CD8-positive, alpha-beta memory T cell (primary cell): ENCODE results near the gene DTNB. TPM values are rescaled to one million over a fixed set of nuclear protein-coding genes. Genes with fewer than 3 reads are reported as not detected.
"Not testable (repeated sequence)": the region's sequence is repeated elsewhere in the genome, so short reads cannot be mapped to it uniquely, and the experiment has no call there.

Source experiments
- CTCF ChIA-PET: fragments of 350-600 bp; sonication (Branson Sonifier 250); formaldehyde crosslinking; loops from one replicate; lab custom pipeline; 2021; ENCODE audit warnings: antibody characterized with exemption; lab: Charles Lee
- POLR2A ChIA-PET: fragments of 350-600 bp; sonication (Branson Sonifier 250); formaldehyde crosslinking; loops from one replicate; lab custom pipeline; 2021; ENCODE audit warnings: antibody characterized with exemption; lab: Charles Lee
- DNase-seq, 5 donors: peaks; one replicate each; pipeline versions ENCODE4 v3.0.0 to v3.0.0-alpha.2; 2020 to 2022; ENCODE audit warnings: mixed read lengths in 1 of 5
- H3K27ac ChIP-seq: one replicate; pipeline ENCODE4 v1.7.0; 2013; ENCODE audit warnings: low read depth, mild to moderate bottlenecking, low read length, moderate library complexity
- H3K27me3 ChIP-seq: 2 replicates; pipeline ENCODE4 v1.7.0; 2013; ENCODE audit warnings: low read length, mild to moderate bottlenecking; ENCODE audit not compliant: insufficient read depth, poor library complexity, severe bottlenecking
- H3K36me3 ChIP-seq: 2 replicates; pipeline ENCODE4 v1.7.0; 2013; ENCODE audit warnings: mild to moderate bottlenecking, low read length, moderate library complexity; ENCODE audit not compliant: insufficient read depth
- H3K4me1 ChIP-seq: 2 replicates; pipeline ENCODE4 v1.7.0; 2013; ENCODE audit warnings: mild to moderate bottlenecking, low read length, moderate library complexity; ENCODE audit not compliant: insufficient read depth
- H3K4me3 ChIP-seq: 2 replicates; pipeline ENCODE4 v1.7.0; 2013; ENCODE audit warnings: mild to moderate bottlenecking, low read length
- H3K9me3 ChIP-seq: 2 replicates; pipeline ENCODE4 v1.7.0; 2013; ENCODE audit warnings: mild to moderate bottlenecking, low read length
- H3K27ac Mint-ChIP-seq, 8 donors: one replicate each; pipeline ENCODE4 v1.8.0; 2020 to 2021; ENCODE audit warnings: mixed read lengths in 8 of 8, mild to moderate bottlenecking in 6 of 8, inconsistent platforms in 3 of 8, moderate library complexity in 3 of 8
- H3K27me3 Mint-ChIP-seq, 2 donors: one replicate each; pipeline ENCODE4 v1.8.0; 2020 to 2021; ENCODE audit warnings: mixed read lengths in 2 of 2, mild to moderate bottlenecking in 1 of 2, moderate library complexity in 1 of 2
- H3K36me3 Mint-ChIP-seq, 3 donors: one replicate each; pipeline ENCODE4 v1.8.0; 2020 to 2021; ENCODE audit warnings: mixed read lengths in 3 of 3, inconsistent platforms in 1 of 3, mild to moderate bottlenecking in 1 of 3
- H3K4me1 Mint-ChIP-seq, 3 donors: one replicate each; pipeline ENCODE4 v1.8.0; 2020 to 2021; ENCODE audit warnings: mixed read lengths in 3 of 3, inconsistent platforms in 1 of 3, mild to moderate bottlenecking in 1 of 3
- H3K4me3 Mint-ChIP-seq, 7 donors: one replicate each; pipeline ENCODE4 v1.8.0; 2020 to 2021; ENCODE audit warnings: mixed read lengths in 7 of 7, mild to moderate bottlenecking in 6 of 7, moderate library complexity in 4 of 7, inconsistent platforms in 2 of 7
- H3K9me3 Mint-ChIP-seq, 5 donors: one replicate each; pipeline ENCODE4 v1.8.0; 2020 to 2022; ENCODE audit warnings: mixed read lengths in 5 of 5, mild to moderate bottlenecking in 3 of 5, moderate library complexity in 2 of 5, inconsistent platforms in 1 of 5
- polyA plus RNA-seq: library from polyadenylated mRNA; unstranded; fragments of 300-500 nt; fragmentation: Illumina TruSeq; gene quantifications from one replicate; pipeline ENCODE4 v1.2.3, GENCODE V29; 2021
- total RNA-seq, 2 experiments: library from RNA; stranded (reverse); gene quantifications; one replicate each; pipeline ENCODE4 v1.2.3, GENCODE V29; 2021

DTNB gene
- total and polyA plus RNA-seq, 3 experiments from 2014 or later = 15.2 to 19.4 (median 16.8) TPM

DNA sequence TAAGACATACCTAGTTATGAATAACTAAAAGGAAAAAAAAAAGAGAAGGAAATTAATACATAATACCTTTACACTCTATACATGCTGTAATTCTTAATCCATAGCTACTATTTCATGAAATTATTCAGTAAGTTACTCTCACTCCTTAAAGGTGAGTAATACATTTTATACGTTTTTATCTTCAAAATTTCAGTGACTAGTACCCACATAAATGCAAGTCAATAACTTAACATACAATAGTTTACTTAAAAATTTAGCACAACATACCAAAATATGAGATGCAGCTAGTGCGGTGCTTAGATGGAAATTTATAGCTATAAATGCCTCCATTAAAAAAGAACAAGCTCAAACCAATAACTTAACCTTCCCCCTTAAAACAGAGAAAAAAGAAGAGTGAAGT, 36.0 kb upstream of the DTNB start:
- Mint-ChIP-seq H3K27ac (no peak overlapping the region), H3K4me3 (no peak overlapping the region), H3K27me3 (peaks cover 11 to 28% of the 10 kb centered on the region in 2 donors), H3K9me3 (peaks cover 0 to 2% (median 0%) of the 10 kb centered on the region in 5 donors), H3K4me1 (peaks cover 2 to 12% (median 8%) of the 10 kb centered on the region in 3 donors), H3K36me3 (no peaks in the 10 kb centered on the region)
- Histone ChIP-seq H3K36me3 (no peaks in the 10 kb centered on the region), H3K27ac (no peak overlapping the region), H3K27me3 (no peaks in the 10 kb centered on the region), H3K4me1 (no peaks in the 10 kb centered on the region), H3K9me3 (no peaks in the 10 kb centered on the region), H3K4me3 (no peak overlapping the region)
- POLR2A ChIA-PET = interaction anchor here (0.5 to 0.6 kb wide), 2 partner anchors 9 to 81 kb away, joined by 3 read pairs; no protein-coding TSS in a partner anchor
- DNase-seq = no peak
- CTCF ChIA-PET = interaction anchor here (1.2 to 2.5 kb wide), 3 partner anchors 10 to 101 kb away, joined by 3 to 9 read pairs (median 4); no protein-coding TSS in a partner anchor

DNA sequence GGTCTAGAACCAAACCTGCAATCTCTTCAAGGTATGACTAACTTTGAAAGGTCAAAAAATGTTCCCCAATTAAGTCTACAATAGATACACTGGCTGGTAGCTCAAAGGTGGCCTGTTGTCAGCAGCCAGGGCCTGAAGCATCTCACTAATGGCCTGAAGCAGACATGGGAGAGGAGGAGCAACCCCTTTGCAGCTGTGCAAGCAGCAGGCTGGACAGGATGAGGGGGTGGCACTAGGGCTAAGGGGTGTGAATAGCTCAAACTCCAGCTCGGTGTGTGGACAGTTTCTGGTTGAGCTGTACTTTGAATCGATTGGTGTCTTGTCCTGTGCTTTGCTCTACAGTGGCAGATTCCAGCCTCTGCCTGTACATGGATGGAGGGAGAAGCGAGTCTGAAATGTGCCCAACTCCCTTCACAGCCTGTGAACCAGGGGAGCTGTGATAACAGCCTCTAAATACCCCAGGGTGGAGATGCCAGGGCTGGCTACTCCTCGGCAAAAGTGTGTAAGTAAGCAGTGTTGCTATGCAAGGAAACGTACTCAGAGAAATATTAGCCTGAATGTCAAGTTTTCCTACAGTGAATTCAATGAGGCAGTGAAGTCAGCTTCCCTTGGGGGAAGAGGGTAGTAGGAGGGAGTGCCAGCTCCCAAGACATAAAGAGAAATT, 34.7 kb upstream of the DTNB start:
- H3K4me1 Mint-ChIP-seq = peaks cover 2 to 12% (median 8%) of the 10 kb centered on the region in 3 donors
- DNase-seq = no peak
- Histone ChIP-seq H3K27ac (no peak overlapping the region), H3K36me3 (no peaks in the 10 kb centered on the region), H3K4me3 (no peak overlapping the region), H3K27me3 (no peaks in the 10 kb centered on the region), H3K9me3 (no peaks in the 10 kb centered on the region), H3K4me1 (no peaks in the 10 kb centered on the region)
- H3K27me3 Mint-ChIP-seq = peaks cover 11 to 28% of the 10 kb centered on the region in 2 donors
- no peaks in the 10 kb centered on the region for H3K36me3 Mint-ChIP-seq
- POLR2A ChIA-PET = interaction anchor here (0.5 to 0.7 kb wide), 2 partner anchors 30 to 619 kb away, joined by 4 to 7 read pairs; no protein-coding TSS in a partner anchor
- no peak overlapping the region for H3K27ac Mint-ChIP-seq
- H3K4me3 Mint-ChIP-seq = no peak overlapping the region
- CTCF ChIA-PET = interaction anchor here (0.7 kb wide), 1 partner anchor 101 kb away, joined by 3 read pairs; no protein-coding TSS in a partner anchor
- peaks cover 0 to 2% (median 0%) of the 10 kb centered on the region in 5 donors for H3K9me3 Mint-ChIP-seq

DNA sequence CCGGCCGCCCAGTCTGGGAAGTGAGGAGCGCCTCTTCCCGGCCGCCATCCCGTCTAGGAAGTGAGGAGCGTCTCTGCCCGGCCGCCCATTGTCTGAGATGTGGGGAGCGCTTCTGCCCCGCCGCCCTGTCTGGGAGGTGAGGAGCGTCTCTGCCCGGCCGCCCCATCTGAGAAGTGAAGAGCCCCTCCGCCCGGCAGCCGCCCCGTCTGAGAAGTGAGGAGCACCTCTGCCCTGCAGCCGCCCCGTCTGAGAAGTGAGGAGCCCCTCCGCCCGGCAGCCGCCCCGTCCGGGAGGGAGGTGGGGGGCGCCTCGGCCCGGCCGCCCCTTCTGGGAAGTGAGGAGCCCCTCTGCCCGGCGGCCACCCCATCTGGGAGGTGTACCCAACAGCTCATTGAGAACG, 32.2 kb upstream of the DTNB start:
- CTCF ChIA-PET = not testable (repeated sequence)

GRCh38 chr2:25701801-25702200, 28.4 kb upstream of the DTNB start:
- CTCF ChIA-PET = interaction anchor here (1.3 to 6.1 kb wide), 2 partner anchors 19 to 95 kb away, joined by 4 to 55 read pairs; no protein-coding TSS in a partner anchor
- peaks cover 0 to 4% (median 3%) of the 10 kb centered on the region in 3 donors for H3K4me1 Mint-ChIP-seq
- no peaks in the 10 kb centered on the region for H3K4me1 ChIP-seq
- H3K27me3 Mint-ChIP-seq = no peaks in the 10 kb centered on the region
- no peaks in the 10 kb centered on the region for H3K36me3 ChIP-seq
- no peaks in the 10 kb centered on the region for H3K27me3 ChIP-seq
- no peak for DNase-seq
- POLR2A ChIA-PET = no interaction called here
- H3K4me3 Mint-ChIP-seq = no peak overlapping the region
- H3K4me3 ChIP-seq = no peak overlapping the region
- H3K27ac Mint-ChIP-seq = no peak overlapping the region
- H3K36me3 Mint-ChIP-seq = no peaks in the 10 kb centered on the region
- peaks cover 0 to 2% (median 0%) of the 10 kb centered on the region in 5 donors for H3K9me3 Mint-ChIP-seq
- H3K27ac ChIP-seq = no peak overlapping the region
- no peaks in the 10 kb centered on the region for H3K9me3 ChIP-seq

More for the DNA sequence above, 32.2 kb upstream of the DTNB start:
- H3K9me3 Mint-ChIP-seq, H3K4me1 ChIP-seq, POLR2A ChIA-PET, H3K27me3 ChIP-seq, H3K4me3 ChIP-seq, H3K36me3 Mint-ChIP-seq, H3K36me3 ChIP-seq, H3K9me3 ChIP-seq, H3K4me3 Mint-ChIP-seq, DNase-seq, H3K27ac ChIP-seq, H3K27ac Mint-ChIP-seq, H3K4me1 Mint-ChIP-seq: not testable (repeated sequence)
- peaks cover 9 to 15% of the 10 kb centered on the region in 2 donors for H3K27me3 Mint-ChIP-seq

- Mint-ChIP-seq H3K4me1 (peaks cover 0 to 4% (median 3%) of the 10 kb centered on the region in 3 donors), H3K27me3 (no peaks in the 10 kb centered on the region), H3K36me3 (no peaks in the 10 kb centered on the region), H3K4me3 (no peak overlapping the region), H3K27ac (peak overlapping the region in 2 of 8 donors; percentile 17 to 61), H3K9me3 (peaks cover 0 to 2% (median 0%) of the 10 kb centered on the region in 5 donors)
- ChIA-PET CTCF (interaction anchor here (1.1 to 6.1 kb wide), 7 partner anchors 8 to 129 kb away, joined by 3 to 55 read pairs (median 4); no protein-coding TSS in a partner anchor), POLR2A (no interaction called here)
- no peak overlapping the region for H3K4me3 ChIP-seq
- H3K27me3 ChIP-seq = no peaks in the 10 kb centered on the region
- H3K9me3 ChIP-seq = no peaks in the 10 kb centered on the region
- H3K27ac ChIP-seq = no peak overlapping the region
- peak in 2 of 5 donors; percentile 13 to 15 for DNase-seq
- no peaks in the 10 kb centered on the region for H3K4me1 ChIP-seq
- H3K36me3 ChIP-seq = no peaks in the 10 kb centered on the region
Measured at GRCh38 chr2:25700221-25700660, 26.9 kb upstream of the DTNB start.

DNA sequence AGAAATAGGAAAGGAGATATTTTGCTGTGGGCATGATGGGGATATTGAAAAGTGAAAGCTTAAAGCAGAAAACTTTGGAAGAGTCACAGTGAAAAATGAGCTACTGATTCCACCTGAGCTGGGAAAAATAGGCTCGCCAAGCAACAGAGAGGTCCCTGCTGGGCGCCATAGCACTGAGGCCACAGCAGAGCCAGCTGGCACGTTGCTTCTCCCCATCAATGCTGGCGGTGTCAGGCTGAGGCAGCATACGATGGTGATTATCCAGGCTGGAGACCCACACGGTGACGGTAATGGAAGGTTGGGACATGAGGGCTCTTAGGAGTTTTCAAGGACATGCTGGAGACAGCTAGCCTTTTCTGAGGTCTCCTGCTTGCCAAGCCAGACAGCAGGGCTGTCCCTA, 25.8 kb upstream of the DTNB start:
- Histone ChIP-seq H3K36me3 (no peaks in the 10 kb centered on the region), H3K4me1 (no peaks in the 10 kb centered on the region), H3K27ac (no peak overlapping the region), H3K4me3 (no peak overlapping the region), H3K9me3 (no peaks in the 10 kb centered on the region), H3K27me3 (no peaks in the 10 kb centered on the region)
- no peak for DNase-seq
- Mint-ChIP-seq H3K27ac (no peak overlapping the region), H3K9me3 (no peaks in the 10 kb centered on the region), H3K4me1 (peaks cover 0 to 4% (median 3%) of the 10 kb centered on the region in 3 donors), H3K27me3 (no peaks in the 10 kb centered on the region), H3K36me3 (no peaks in the 10 kb centered on the region), H3K4me3 (no peak overlapping the region)
- CTCF ChIA-PET = interaction anchor here (0.6 to 6.1 kb wide), 9 partner anchors 7 to 152 kb away, joined by 3 to 55 read pairs (median 4); no protein-coding TSS in a partner anchor
- POLR2A ChIA-PET = no interaction called here

DNA sequence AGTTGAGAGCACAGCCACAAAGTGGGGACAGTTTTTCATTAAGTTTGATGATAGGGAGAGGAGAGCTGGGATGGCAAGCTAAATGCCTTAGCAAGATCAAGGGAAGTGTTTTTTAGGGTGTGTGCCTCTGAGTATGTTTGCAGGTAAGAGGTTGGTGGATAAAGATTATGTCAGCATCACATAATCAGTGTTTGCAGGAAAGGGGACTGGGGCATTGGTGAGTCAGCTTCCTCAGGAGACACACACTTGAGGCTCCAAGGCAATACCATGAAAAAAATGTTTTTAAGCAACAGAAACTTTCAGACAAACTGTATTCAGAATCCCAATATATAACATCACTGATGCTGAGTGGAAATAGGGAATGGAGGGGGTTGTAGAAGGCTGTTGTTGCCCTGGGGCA, 25.4 kb upstream of the DTNB start:
- Histone ChIP-seq H3K4me1 (no peaks in the 10 kb centered on the region), H3K27me3 (no peaks in the 10 kb centered on the region), H3K36me3 (no peaks in the 10 kb centered on the region), H3K9me3 (no peaks in the 10 kb centered on the region), H3K4me3 (no peak overlapping the region), H3K27ac (no peak overlapping the region)
- POLR2A ChIA-PET = no interaction called here
- no peak overlapping the region for H3K4me3 Mint-ChIP-seq
- H3K27ac Mint-ChIP-seq = no peak overlapping the region
- H3K27me3 Mint-ChIP-seq = no peaks in the 10 kb centered on the region
- CTCF ChIA-PET = interaction anchor here (0.6 to 6.1 kb wide), 7 partner anchors 9 to 152 kb away, joined by 3 to 55 read pairs (median 3); no protein-coding TSS in a partner anchor
- H3K4me1 Mint-ChIP-seq = peaks cover 0 to 4% (median 3%) of the 10 kb centered on the region in 3 donors
- H3K36me3 Mint-ChIP-seq = no peaks in the 10 kb centered on the region
- H3K9me3 Mint-ChIP-seq = no peaks in the 10 kb centered on the region
- DNase-seq = no peak
